HepG2 (cell line): Measurements from ENCODE around the gene MYO1B. TPM values are rescaled to one million over a fixed set of nuclear protein-coding genes. Genes with fewer than 3 reads are reported as not detected.

Source experiments
- ARNT ChIP-seq: fragments of 450-650 bp; IDR thresholded peaks from 2 replicates; pipeline ENCODE4 v1.6.1; 2017
- ARNT2 ChIP-seq: sonication (generic); formaldehyde crosslinking; IDR thresholded peaks from 2 replicates; pipeline ENCODE4 v1.8.0; 2022; ENCODE audit warnings: mild to moderate bottlenecking, low read depth, missing genetic modification reagents, moderate library complexity
- DDIT3 ChIP-seq: sonication (generic); formaldehyde crosslinking; IDR thresholded peaks from 2 replicates; pipeline ENCODE4 v1.4.0; 2020; ENCODE audit warnings: mild to moderate bottlenecking, missing genetic modification reagents
- FOSL2 ChIP-seq: sonication (generic); formaldehyde crosslinking; IDR thresholded peaks from 2 replicates; pipeline ENCODE4 v1.4.0; 2020; ENCODE audit warnings: missing genetic modification reagents
- HNF4A ChIP-seq: sonication (generic); formaldehyde crosslinking; IDR thresholded peaks from 2 replicates; pipeline ENCODE4 v1.4.0; 2020; ENCODE audit warnings: missing genetic modification reagents
- HOXD1 ChIP-seq: sonication (generic); formaldehyde crosslinking; IDR thresholded peaks from 2 replicates; pipeline ENCODE4 v1.5.0; 2020; ENCODE audit warnings: missing genetic modification reagents
- KDM2A ChIP-seq: sonication (generic); formaldehyde crosslinking; IDR thresholded peaks from 2 replicates; pipeline ENCODE4 v1.4.0; 2020; ENCODE audit warnings: low read depth, missing genetic modification reagents, borderline replicate concordance
- MED1 ChIP-seq: sonication (generic); formaldehyde crosslinking; IDR thresholded peaks from 2 replicates; pipeline ENCODE4 v1.4.0; 2020; ENCODE audit warnings: missing genetic modification reagents
- MEIS1 ChIP-seq: sonication (generic); formaldehyde crosslinking; IDR thresholded peaks from 2 replicates; pipeline ENCODE4 v1.9.0; 2021; ENCODE audit warnings: mild to moderate bottlenecking, missing genetic modification reagents, moderate library complexity, borderline replicate concordance
- MLLT10 ChIP-seq: sonication (generic); formaldehyde crosslinking; IDR thresholded peaks from 2 replicates; pipeline ENCODE4 v1.4.0; 2020; ENCODE audit warnings: missing genetic modification reagents
- NCOR1 ChIP-seq: fragments of 200-600 bp; sonication (generic); IDR thresholded peaks from 2 replicates; pipeline ENCODE4 v1.7.0; 2017; ENCODE audit warnings: antibody characterized with exemption, low read length, borderline replicate concordance
- NR2F1 ChIP-seq, 2 experiments: fragments of 450-650 bp in 1 of 2; formaldehyde crosslinking in 1 of 2; IDR thresholded peaks; 2 replicates each; pipeline versions ENCODE4 v1.5.0 to v1.6.1; 2016 to 2020; ENCODE audit warnings: mild to moderate bottlenecking in 1 of 2, missing compliant biosample characterization in 1 of 2, missing genetic modification reagents in 1 of 2, moderate library complexity in 1 of 2
- PPARG ChIP-seq: conservative IDR thresholded peaks from 2 replicates; pipeline ENCODE4 v1.6.1; 2016; ENCODE audit warnings: missing biosample characterization, missing genetic modification reagents
- RCOR2 ChIP-seq: IDR thresholded peaks from 2 replicates; pipeline ENCODE4 v1.6.1; 2016; ENCODE audit warnings: missing biosample characterization, missing genetic modification reagents
- REXO4 ChIP-seq: sonication (generic); formaldehyde crosslinking; IDR thresholded peaks from 2 replicates; pipeline ENCODE4 v1.8.0; 2022; ENCODE audit warnings: missing genetic modification reagents, mild to moderate bottlenecking, borderline replicate concordance
- SALL1 ChIP-seq: sonication (generic); formaldehyde crosslinking; IDR thresholded peaks from 2 replicates; pipeline ENCODE4 v1.8.0; 2022; ENCODE audit warnings: mild to moderate bottlenecking, missing genetic modification reagents
- SETDB1 ChIP-seq: sonication (generic); formaldehyde crosslinking; IDR thresholded peaks from 2 replicates; pipeline ENCODE4 v1.5.1; 2020; ENCODE audit warnings: missing genetic modification reagents, mild to moderate bottlenecking, borderline replicate concordance
- SNAI1 ChIP-seq: sonication (generic); formaldehyde crosslinking; IDR thresholded peaks from 2 replicates; pipeline ENCODE4 v1.5.0; 2020; ENCODE audit warnings: mild to moderate bottlenecking, missing genetic modification reagents, borderline replicate concordance
- SOX5 ChIP-seq: IDR thresholded peaks from 2 replicates; pipeline ENCODE4 v1.6.1; 2016; ENCODE audit warnings: borderline replicate concordance
- TEAD3 ChIP-seq: optimal IDR thresholded peaks from 2 replicates; pipeline ENCODE3; 2016; ENCODE audit warnings: borderline replicate concordance
- THAP11 ChIP-seq: IDR thresholded peaks from 2 replicates; pipeline ENCODE4 v1.6.1; 2016; ENCODE audit warnings: missing biosample characterization, missing genetic modification reagents
- TOE1 ChIP-seq: sonication (generic); formaldehyde crosslinking; IDR thresholded peaks from 2 replicates; pipeline ENCODE4 v1.4.0; 2020; ENCODE audit warnings: mild to moderate bottlenecking, missing genetic modification reagents
- ZGPAT ChIP-seq: IDR thresholded peaks from 2 replicates; pipeline ENCODE4 v1.6.1; 2016; ENCODE audit warnings: mild to moderate bottlenecking
- ZNF331 ChIP-seq: sonication (generic); formaldehyde crosslinking; IDR thresholded peaks from 2 replicates; pipeline ENCODE4 v1.4.0; 2020; ENCODE audit warnings: missing genetic modification reagents
- ZNF570 ChIP-seq: sonication (generic); formaldehyde crosslinking; IDR thresholded peaks from 2 replicates; pipeline ENCODE4 v1.4.0; 2020; ENCODE audit warnings: mild to moderate bottlenecking, missing genetic modification reagents, borderline replicate concordance
- ZSCAN29 ChIP-seq: sonication (generic); formaldehyde crosslinking; conservative IDR thresholded peaks from 2 replicates; pipeline ENCODE4 v1.4.0; 2020; ENCODE audit warnings: mild to moderate bottlenecking, missing genetic modification reagents
- polyA plus RNA-seq, 8 experiments: library from polyadenylated mRNA; depleted of rRNA in 3 of 8; stranded (reverse) in 7 of 8; unstranded in 1 of 8; fragments of >200 nt; fragmentation: Illumina TruSeq in 4 of 8; extraction: Trizol in 4 of 8; gene quantifications; 2 replicates each; pipeline versions ENCODE4 v1.2.1 to v1.2.3, GENCODE V29; 2011 to 2016; ENCODE audit warnings: low read depth in 4 of 8, missing spikeins in 1 of 8, mixed read lengths in 1 of 8; ENCODE audit not compliant: insufficient read depth in 1 of 8
- total RNA-seq, 5 experiments: library from RNA; depleted of rRNA; stranded (reverse); fragments of >200 nt; fragmentation: Illumina TruSeq; extraction: Trizol; gene quantifications; 2 replicates each; pipeline ENCODE4 v1.2.3, GENCODE V29; 2016; ENCODE audit warnings: low read depth in 1 of 5
- TF ChIP-seq, protein P1 (sequence below): sonication (generic); formaldehyde crosslinking; conservative IDR thresholded peaks from 2 replicates; pipeline ENCODE4 v1.4.0; 2020; ENCODE audit warnings: missing genetic modification reagents
- TF ChIP-seq, protein P2 (sequence below): IDR thresholded peaks from 2 replicates; pipeline ENCODE4 v1.6.1; 2016; ENCODE audit warnings: missing biosample characterization, missing genetic modification reagents, low read depth

MYO1B gene
- total and polyA plus RNA-seq, 2 of the 13 experiments (the other 11 are each of a cell fraction or from before 2014, with no cell fraction given), result 36.9 to 89.8 TPM

DNA sequence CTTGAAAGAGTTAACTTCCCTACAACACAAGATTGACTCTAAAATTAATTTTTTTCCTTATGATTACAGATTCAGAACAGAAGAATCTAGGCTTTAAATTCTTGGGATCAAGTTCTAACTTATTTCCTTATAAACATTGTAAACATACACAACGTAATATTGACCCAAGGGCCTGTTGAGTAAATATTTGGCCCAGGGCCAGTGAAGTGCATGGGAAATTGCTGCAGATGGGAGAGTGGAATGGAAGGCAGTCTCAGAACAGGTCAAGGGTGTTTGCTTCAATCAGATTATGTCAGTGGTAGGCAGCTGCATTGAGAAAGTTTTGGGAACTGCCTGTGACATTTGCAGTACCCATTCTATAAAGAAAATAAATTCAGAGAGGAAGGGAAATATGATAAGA is 137.6 kb downstream of the MYO1B start (continued):
- TF ChIP-seq, protein P1, sequence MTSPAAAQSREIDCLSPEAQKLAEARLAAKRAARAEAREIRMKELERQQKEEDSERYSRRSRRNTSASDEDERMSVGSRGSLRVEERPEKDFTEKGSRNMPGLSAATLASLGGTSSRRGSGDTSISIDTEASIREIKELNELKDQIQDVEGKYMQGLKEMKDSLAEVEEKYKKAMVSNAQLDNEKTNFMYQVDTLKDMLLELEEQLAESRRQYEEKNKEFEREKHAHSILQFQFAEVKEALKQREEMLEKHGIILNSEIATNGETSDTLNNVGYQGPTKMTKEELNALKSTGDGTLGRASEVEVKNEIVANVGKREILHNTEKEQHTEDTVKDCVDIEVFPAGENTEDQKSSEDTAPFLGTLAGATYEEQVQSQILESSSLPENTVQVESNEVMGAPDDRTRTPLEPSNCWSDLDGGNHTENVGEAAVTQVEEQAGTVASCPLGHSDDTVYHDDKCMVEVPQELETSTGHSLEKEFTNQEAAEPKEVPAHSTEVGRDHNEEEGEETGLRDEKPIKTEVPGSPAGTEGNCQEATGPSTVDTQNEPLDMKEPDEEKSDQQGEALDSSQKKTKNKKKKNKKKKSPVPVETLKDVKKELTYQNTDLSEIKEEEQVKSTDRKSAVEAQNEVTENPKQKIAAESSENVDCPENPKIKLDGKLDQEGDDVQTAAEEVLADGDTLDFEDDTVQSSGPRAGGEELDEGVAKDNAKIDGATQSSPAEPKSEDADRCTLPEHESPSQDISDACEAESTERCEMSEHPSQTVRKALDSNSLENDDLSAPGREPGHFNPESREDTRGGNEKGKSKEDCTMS (CRISPR knock-in tag), result no peak
- TF ChIP-seq ARNT2 (CRISPR knock-in tag) (0 out of 2 replicates have a peak, but pooled peaks have one; percentile 46), SNAI1 (CRISPR knock-in tag) (no peak), KDM2A (CRISPR knock-in tag) (no peak), ARNT (no peak), MLLT10 (CRISPR knock-in tag) (no peak), RCOR2 (0 out of 2 replicates have a peak, but pooled peaks have one; percentile 42), HOXD1 (CRISPR knock-in tag) (no peak), DDIT3 (CRISPR knock-in tag) (no peak), TEAD3 (CRISPR knock-in tag) (peak; percentile 89), SALL1 (CRISPR knock-in tag) (peak; percentile 82), MED1 (CRISPR knock-in tag) (peak; percentile 80), THAP11 (CRISPR knock-in tag) (peak; percentile 46; the same call in 1 of the 2 replicates), SETDB1 (CRISPR knock-in tag) (no peak), ZNF570 (no peak), ZGPAT (CRISPR knock-in tag) (peak; percentile 87), NR2F1 (CRISPR knock-in tag; IDR thresholded peaks at IDR 0.05) (peak; percentile 54 to 79; a peak in 3 of 4 replicates), TOE1 (CRISPR knock-in tag) (no peak), ZNF331 (peak; percentile 55; the same call in 1 of the 2 replicates), FOSL2 (CRISPR knock-in tag) (peak; percentile 71), PPARG (CRISPR knock-in tag) (peak; percentile 59), NCOR1 (peak; percentile 66; the same call in 1 of the 2 replicates), MEIS1 (CRISPR knock-in tag) (no peak), REXO4 (no peak), HNF4A (CRISPR knock-in tag) (peak; percentile 61), ZSCAN29 (CRISPR knock-in tag) (no peak), SOX5 (CRISPR knock-in tag) (peak; percentile 65; the same call in 1 of the 2 replicates)
- TF ChIP-seq, protein P2, sequence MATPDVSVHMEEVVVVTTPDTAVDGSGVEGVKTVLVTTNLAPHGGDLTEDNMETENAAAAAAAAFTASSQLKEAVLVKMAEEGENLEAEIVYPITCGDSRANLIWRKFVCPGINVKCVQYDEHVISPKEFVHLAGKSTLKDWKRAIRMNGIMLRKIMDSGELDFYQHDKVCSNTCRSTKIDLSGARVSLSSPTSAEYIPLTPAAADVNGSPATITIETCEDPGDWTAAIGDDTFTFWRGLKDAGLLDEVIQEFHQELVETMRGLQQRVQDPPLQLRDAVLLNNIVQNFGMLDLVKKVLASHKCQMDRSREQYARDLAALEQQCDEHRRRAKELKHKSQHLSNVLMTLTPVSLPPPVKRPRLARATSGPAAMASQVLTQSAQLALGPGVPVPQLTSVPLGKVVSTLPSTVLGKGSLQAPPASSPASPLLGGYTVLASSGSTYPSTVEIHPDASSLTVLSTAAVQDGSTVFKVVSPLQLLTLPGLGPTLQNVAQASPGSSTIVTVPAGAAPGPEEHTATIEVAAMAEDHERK (CRISPR knock-in tag), result no peak
